ENCODE data around the gene SERPINE3. TPM values are rescaled to one million over a fixed set of nuclear protein-coding genes. Genes with fewer than 3 reads are reported as not detected.

The SERPINE3 gene
- polyA plus RNA-seq, 1 donor from 2014 or later = not detected

GRCh38 chr13:51303063-51303552 is 36.4 kb upstream of the SERPINE3 start:
- Histone ChIP-seq H3K9ac (ENCODE audit: low read length) (no peak overlapping the region), H2AFZ (ENCODE audit: low read depth, low read length) (no peak overlapping the region), H4K20me1 (ENCODE audit: insufficient read depth) (no peaks in the 10 kb centered on the region), H3K27me3 (ENCODE audit: insufficient read depth, low read depth, low read length) (no peaks in the 10 kb centered on the region), H3K36me3 (ENCODE audit: insufficient read depth, low read length) (no peaks in the 10 kb centered on the region), H3K9me3 (ENCODE audit: low read length) (no peaks in the 10 kb centered on the region), H3K4me3 (ENCODE audit: low read length) (no peak overlapping the region), H3K4me2 (ENCODE audit: low read length) (no peak overlapping the region), H3K27ac (ENCODE audit: low read length) (no peak overlapping the region), H3K79me2 (replicated peaks; ENCODE audit: insufficient read depth, low read length) (no peaks in the 10 kb centered on the region), H3K9me2 (ENCODE audit: insufficient read depth, low read length) (no peaks in the 10 kb centered on the region), H3F3A (ENCODE audit: insufficient read depth, low read length, poor library complexity, severe bottlenecking) (no peaks in the 10 kb centered on the region)
- peak; percentile 10 for TF ChIP-seq EP300 (conservative IDR thresholded peaks at IDR 0.05; ENCODE audit: poor library complexity, severe bottlenecking)
- no peak for TF ChIP-seq CTCF (IDR thresholded peaks at IDR 0.05; ENCODE audit: poor library complexity, severe bottlenecking)

GRCh38 chr13:51303882-51304281 is 35.6 kb upstream of the SERPINE3 start:
- Histone ChIP-seq H3K9me3 (ENCODE audit: low read length) (no peaks in the 10 kb centered on the region), H3K4me2 (ENCODE audit: low read length) (no peak overlapping the region), H4K20me1 (ENCODE audit: insufficient read depth) (no peaks in the 10 kb centered on the region), H3K79me2 (replicated peaks; ENCODE audit: insufficient read depth, low read length) (no peaks in the 10 kb centered on the region), H3K27me3 (ENCODE audit: insufficient read depth, low read depth, low read length) (no peaks in the 10 kb centered on the region), H3F3A (ENCODE audit: insufficient read depth, low read length, poor library complexity, severe bottlenecking) (no peaks in the 10 kb centered on the region), H3K9ac (ENCODE audit: low read length) (no peak overlapping the region), H3K36me3 (ENCODE audit: insufficient read depth, low read length) (no peaks in the 10 kb centered on the region), H3K4me3 (ENCODE audit: low read length) (no peak overlapping the region), H3K27ac (ENCODE audit: low read length) (no peak overlapping the region), H3K9me2 (ENCODE audit: insufficient read depth, low read length) (no peaks in the 10 kb centered on the region), H2AFZ (ENCODE audit: low read depth, low read length) (no peak overlapping the region)
- no peak for TF ChIP-seq RAD21 (conservative IDR thresholded peaks at IDR 0.05)
- TF ChIP-seq CTCF (IDR thresholded peaks at IDR 0.05; ENCODE audit: poor library complexity, severe bottlenecking) = no peak
- no peak for TF ChIP-seq TAF1 (IDR thresholded peaks at IDR 0.05; ENCODE audit: low read depth)
- TF ChIP-seq EZH2 (IDR thresholded peaks at IDR 0.05; ENCODE audit: borderline replicate concordance, insufficient read depth, low read length, poor library complexity, severe bottlenecking) = no peak
- no peak for TF ChIP-seq POLR2AphosphoS5 (IDR thresholded peaks at IDR 0.05)
- TF ChIP-seq MXI1 (conservative IDR thresholded peaks at IDR 0.05; ENCODE audit: poor library complexity, severe bottlenecking) = no peak
- TF ChIP-seq REST (IDR thresholded peaks at IDR 0.05; ENCODE audit: borderline replicate concordance) = no peak
- no peak for TF ChIP-seq SMC3 (conservative IDR thresholded peaks at IDR 0.05; ENCODE audit: poor library complexity)
- no peak for TF ChIP-seq EP300 (conservative IDR thresholded peaks at IDR 0.05; ENCODE audit: poor library complexity, severe bottlenecking)
